ENCODE data around the gene TNFSF10.

GRCh38 chr3:172471903-172472302 lies 51.3 kb downstream of the TNFSF10 start:
- no peak for TF ChIP-seq CTCF (IDR thresholded peaks at IDR 0.05)
- no peak for TF ChIP-seq POLR2A (IDR thresholded peaks at IDR 0.05)
